Psoas muscle (tissue), 8 donors: ENCODE results near the gene NSUN2. TPM values are rescaled to one million over a fixed set of nuclear protein-coding genes. Genes with fewer than 3 reads are reported as not detected.

ENCODE experiments used
- ATAC-seq, 4 donors: fragments of 200-7000 bp; cut with Tn5 transposase; one replicate each; pipeline ENCODE4 v1.9.1; 2020; ENCODE audit warnings: moderate library complexity in 3 of 4, mild to moderate bottlenecking in 2 of 4
- DNase-seq, 2 donors: peaks; one replicate each; pipeline ENCODE4 v3.0.0-alpha.2; 2020
- H3K27ac ChIP-seq: fragments of 200-600 bp; one replicate; pipeline ENCODE4 v1.8.0; 2022
- H3K27me3 ChIP-seq, 3 donors: fragments of 200-600 bp in 1 of 3; one replicate each; pipeline versions ENCODE4 v1.6.1 to v1.8.0; 2013 to 2022; ENCODE audit warnings: low read length in 2 of 3, mild to moderate bottlenecking in 2 of 3, moderate library complexity in 1 of 3; ENCODE audit not compliant: insufficient read depth in 3 of 3
- H3K36me3 ChIP-seq, 2 donors: fragments of 200-600 bp in 1 of 2; one replicate each; pipeline versions ENCODE4 v1.6.1 to v1.8.0; 2013 to 2022; ENCODE audit warnings: low read depth in 1 of 2, mild to moderate bottlenecking in 1 of 2, moderate library complexity in 1 of 2; ENCODE audit not compliant: insufficient read depth in 1 of 2
- H3K4me1 ChIP-seq: fragments of 200-600 bp; one replicate; pipeline ENCODE4 v1.8.0; 2022
- H3K4me3 ChIP-seq: fragments of 200-600 bp; one replicate; pipeline ENCODE4 v1.8.0; 2022; ENCODE audit warnings: mild to moderate bottlenecking
- H3K9me3 ChIP-seq: fragments of 200-600 bp; one replicate; pipeline ENCODE4 v1.8.0; 2022
- WGBS, 3 donors: extraction: QIAGEN DNeasy Blood & Tissue Kit; methylation state at CpG; one replicate each; pipeline versions ENCODE4 v1.1.6 to v1.1.7; 2013; 5-methylcytosine and 5-hydroxymethylcytosine counted together
- intact Hi-C, 2 donors: fragments of 100-400 bp; cut with DNase I; formaldehyde crosslinking; loops; one replicate each; pipeline versions ENCODE4 v1.11.0 to v1.14.2; 2022
- polyA plus RNA-seq, 3 donors: library from polyadenylated mRNA; stranded (reverse); fragments of 200-250 nt; gene quantifications; one replicate each; pipeline ENCODE4 v1.2.3, GENCODE V29; 2013
- total RNA-seq, 4 donors: library from RNA; stranded (reverse); fragmentation: NEBNext Ultra II Directional in 2 of 4; extraction: Animal tissue kit (Norgen Biotek cat#: 25700) in 2 of 4; gene quantifications; one replicate each; pipeline versions ENCODE4 v1.2.1 to v1.2.4, GENCODE V29; 2021 to 2023
- TF ChIP-seq, protein P1 (sequence below): fragments of 200-600 bp; IDR thresholded peaks from one replicate; pipeline ENCODE4 v1.8.0; 2022; ENCODE audit warnings: antibody characterized with exemption
- donor health status: healthy with polysubstance abuse.
- donor health status: DM: no; HTN: no; CAD: no; lungs with moderate emphysema.
- donor health status: Bipolar disorder and iron deficiency.
- donor health status: healthy.
- donor health status: DM: yes; HTN: yes; CAD: no.
- donor health status: DM: no; HTN: no; CAD: no.
- donor health status: DM: no; HTN: no; CAD: no.
- donor health status: DM: yes; HTN: yes; CAD: no.

Gene NSUN2
- total and polyA plus RNA-seq, 7 donors: 30.6 to 80.9 (median 53.6) TPM

DNA sequence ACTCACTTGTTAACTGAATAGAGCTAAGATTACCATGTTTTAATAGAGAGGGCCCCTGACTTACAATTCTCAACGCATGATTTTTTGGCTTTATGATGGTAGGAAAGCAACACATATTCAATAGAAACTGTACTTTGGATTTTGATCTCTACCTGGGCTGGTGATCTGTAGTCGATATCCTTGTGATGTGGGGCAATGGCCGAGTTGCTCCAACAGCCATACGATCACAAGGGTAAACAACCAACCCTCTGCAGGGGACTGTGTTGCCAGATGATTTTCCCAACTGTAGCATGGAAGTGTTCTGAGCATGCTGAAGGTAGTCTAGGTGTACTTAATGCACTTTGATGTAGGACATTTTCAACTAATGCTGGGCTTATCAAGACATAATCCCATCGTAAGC is 36.5 kb downstream of the NSUN2 start:
- Histone ChIP-seq H3K9me3 (no peaks in the 10 kb centered on the region), H3K27me3 (no peaks in the 10 kb centered on the region), H3K27ac (no peak overlapping the region), H3K4me3 (no peak overlapping the region), H3K36me3 (peaks cover 0 to 65% of the 10 kb centered on the region in 2 donors), H3K4me1 (peaks cover 11% of the 10 kb centered on the region)
- TF ChIP-seq, protein P1, sequence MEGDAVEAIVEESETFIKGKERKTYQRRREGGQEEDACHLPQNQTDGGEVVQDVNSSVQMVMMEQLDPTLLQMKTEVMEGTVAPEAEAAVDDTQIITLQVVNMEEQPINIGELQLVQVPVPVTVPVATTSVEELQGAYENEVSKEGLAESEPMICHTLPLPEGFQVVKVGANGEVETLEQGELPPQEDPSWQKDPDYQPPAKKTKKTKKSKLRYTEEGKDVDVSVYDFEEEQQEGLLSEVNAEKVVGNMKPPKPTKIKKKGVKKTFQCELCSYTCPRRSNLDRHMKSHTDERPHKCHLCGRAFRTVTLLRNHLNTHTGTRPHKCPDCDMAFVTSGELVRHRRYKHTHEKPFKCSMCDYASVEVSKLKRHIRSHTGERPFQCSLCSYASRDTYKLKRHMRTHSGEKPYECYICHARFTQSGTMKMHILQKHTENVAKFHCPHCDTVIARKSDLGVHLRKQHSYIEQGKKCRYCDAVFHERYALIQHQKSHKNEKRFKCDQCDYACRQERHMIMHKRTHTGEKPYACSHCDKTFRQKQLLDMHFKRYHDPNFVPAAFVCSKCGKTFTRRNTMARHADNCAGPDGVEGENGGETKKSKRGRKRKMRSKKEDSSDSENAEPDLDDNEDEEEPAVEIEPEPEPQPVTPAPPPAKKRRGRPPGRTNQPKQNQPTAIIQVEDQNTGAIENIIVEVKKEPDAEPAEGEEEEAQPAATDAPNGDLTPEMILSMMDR: no peak
- WGBS, 3 donors: 95 to 97% (median 96%) methylated on average over 5 of the region's 5 CpGs
- DNase-seq: no peak
- no peak for ATAC-seq
- intact Hi-C loops: no loop called here

DNA sequence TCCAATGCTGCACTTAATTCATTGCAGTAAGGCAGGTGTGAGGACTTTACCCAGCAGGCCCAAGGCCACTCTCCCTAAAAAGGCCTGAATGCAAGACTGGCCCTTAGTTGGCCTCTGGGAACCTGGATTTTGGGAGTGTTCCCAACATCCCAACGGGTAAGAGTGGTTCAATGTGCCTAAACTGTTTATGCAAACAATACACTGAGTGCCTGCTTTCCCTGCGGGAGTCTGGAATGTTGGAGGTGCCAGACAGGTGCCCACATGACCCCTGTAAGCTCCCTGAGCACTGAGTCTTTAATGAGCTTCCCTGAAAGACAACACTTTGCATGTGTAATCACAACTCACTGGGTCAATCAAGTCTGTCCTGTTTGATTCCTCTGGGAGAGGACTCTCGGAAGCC is 37.4 kb downstream of the NSUN2 start:
- Histone ChIP-seq H3K4me1 (peaks cover 11% of the 10 kb centered on the region), H3K9me3 (no peaks in the 10 kb centered on the region), H3K27ac (no peak overlapping the region), H3K36me3 (peaks cover 0 to 55% of the 10 kb centered on the region in 2 donors), H3K4me3 (no peak overlapping the region), H3K27me3 (no peaks in the 10 kb centered on the region)
- ATAC-seq: no peak
- TF ChIP-seq, protein P1: no peak
- no peak for DNase-seq
- WGBS, 3 donors: 62 to 88% (median 70%) methylated on average over 3 of the region's 3 CpGs
- intact Hi-C loops: no loop called here

- Histone ChIP-seq H3K9me3 (no peaks in the 10 kb centered on the region), H3K27me3 (no peaks in the 10 kb centered on the region), H3K36me3 (peaks cover 0 to 42% of the 10 kb centered on the region in 2 donors), H3K4me3 (no peak overlapping the region), H3K27ac (no peak overlapping the region), H3K4me1 (peaks cover 11% of the 10 kb centered on the region)
- 85 to 92% (median 86%) methylated on average over 6 of the region's 6 CpGs for WGBS, 3 donors
- DNase-seq: no peak
- TF ChIP-seq, protein P1: no peak
- no peak for ATAC-seq
- intact Hi-C loops: no loop called here
Measured at GRCh38 chr5:6594066-6594465, 38.8 kb downstream of the NSUN2 start.

- Histone ChIP-seq H3K4me3 (no peak overlapping the region), H3K36me3 (peaks cover 0 to 35% of the 10 kb centered on the region in 2 donors), H3K4me1 (peaks cover 6% of the 10 kb centered on the region), H3K9me3 (no peaks in the 10 kb centered on the region), H3K27ac (no peak overlapping the region), H3K27me3 (no peaks in the 10 kb centered on the region)
- intact Hi-C loops: no loop called here
- TF ChIP-seq, protein P1: no peak
- no peak for DNase-seq
- WGBS, 3 donors: 70 to 83% (median 82%) methylated on average over 14 of the region's 14 CpGs
- ATAC-seq: no peak
Measured at GRCh38 chr5:6593148-6594016, 39.5 kb downstream of the NSUN2 start.
